KMS-11 (cell line): ENCODE data around the gene MACC1.

Experiments
- H2AFZ ChIP-seq: fragments of 200-600 bp; sonication (generic); 2 replicates; pipeline ENCODE4 v1.6.1; 2016; ENCODE audit warnings: antibody characterized with exemption, mixed run types, low read depth
- H3K27ac ChIP-seq: fragments of 200-600 bp; sonication (generic); 2 replicates; pipeline ENCODE4 v1.6.1; 2016; ENCODE audit warnings: mild to moderate bottlenecking, mixed run types
- H3K27me3 ChIP-seq: fragments of 200-600 bp; sonication (generic); 2 replicates; pipeline ENCODE4 v1.6.1; 2017; ENCODE audit warnings: mild to moderate bottlenecking, low read depth, mixed run types, moderate library complexity; ENCODE audit not compliant: insufficient read depth
- H3K36me3 ChIP-seq: fragments of 200-600 bp; sonication (generic); 2 replicates; pipeline ENCODE4 v1.6.1; 2017; ENCODE audit warnings: mild to moderate bottlenecking, mixed run types; ENCODE audit not compliant: insufficient read depth
- H3K4me1 ChIP-seq: fragments of 200-600 bp; sonication (generic); 2 replicates; pipeline ENCODE4 v1.6.1; 2016; ENCODE audit warnings: mild to moderate bottlenecking, low read depth, mixed run types; ENCODE audit not compliant: poor library complexity, severe bottlenecking
- H3K4me2 ChIP-seq: fragments of 200-600 bp; sonication (generic); 2 replicates; pipeline ENCODE4 v1.7.0; 2016; ENCODE audit warnings: mild to moderate bottlenecking, mixed run types
- H3K4me3 ChIP-seq: fragments of 200-600 bp; sonication (generic); IDR thresholded peaks from 2 replicates; pipeline ENCODE4 v1.6.1; 2017; ENCODE audit warnings: low read depth, low read length, mixed read lengths; ENCODE audit not compliant: insufficient read depth
- H3K79me2 ChIP-seq: fragments of 200-600 bp; sonication (generic); 2 replicates; pipeline ENCODE4 v1.6.1; 2016; ENCODE audit warnings: low read depth, mixed run types; ENCODE audit not compliant: insufficient read depth
- H3K9ac ChIP-seq: fragments of 200-600 bp; sonication (generic); 2 replicates; pipeline ENCODE4 v1.6.1; 2016; ENCODE audit warnings: mild to moderate bottlenecking, mixed run types
- H4K20me1 ChIP-seq: fragments of 200-600 bp; sonication (generic); 2 replicates; pipeline ENCODE4 v1.6.1; 2016; ENCODE audit warnings: mild to moderate bottlenecking, mixed run types; ENCODE audit not compliant: insufficient read depth
- TF ChIP-seq, protein P1 (sequence below): fragments of 200-600 bp; sonication (generic); conservative IDR thresholded peaks from 2 replicates; pipeline ENCODE4 v1.6.1; 2017; ENCODE audit warnings: low read depth, mild to moderate bottlenecking, antibody characterized with exemption, low read length, moderate library complexity, mixed read lengths

The MACC1 gene

DNA sequence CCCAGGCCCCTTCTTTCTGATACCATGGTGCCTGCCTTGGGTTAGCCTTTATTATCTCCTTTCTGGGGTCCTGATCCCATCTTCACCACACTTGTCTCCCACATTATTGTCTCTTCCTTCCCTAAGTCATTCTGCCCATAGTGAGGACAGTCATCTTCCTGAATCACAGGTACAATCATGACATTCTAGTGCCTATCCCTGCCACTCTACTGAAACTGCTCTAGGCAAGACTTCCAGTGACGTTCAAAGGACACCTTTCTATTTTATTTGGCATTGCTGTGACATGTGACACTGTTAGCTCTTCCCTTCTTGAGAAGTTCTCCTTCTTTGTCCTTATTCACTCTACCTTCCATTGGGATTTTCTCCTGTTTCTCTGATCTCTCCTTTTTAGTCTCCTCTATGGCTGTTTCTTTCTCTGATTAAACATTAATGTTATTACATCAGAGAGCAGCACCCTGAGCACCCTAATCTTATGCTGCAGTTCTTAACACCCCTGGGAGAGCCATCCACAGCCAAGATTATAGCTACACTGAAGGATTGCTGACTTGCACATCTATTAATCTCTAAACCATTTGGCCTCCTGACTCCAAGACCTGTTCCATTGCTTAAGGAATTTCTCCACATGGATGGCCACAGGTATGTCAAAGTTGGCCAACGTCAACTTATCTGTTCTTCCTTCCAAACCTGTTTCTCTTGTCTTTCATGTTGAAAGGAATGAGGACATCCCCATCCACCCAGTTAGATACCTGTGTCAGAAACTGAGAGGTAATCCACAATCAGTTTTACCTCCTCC lies 10.9 kb downstream of the MACC1 start:
- peaks cover 18% of the 10 kb centered on the region for H3K4me1 ChIP-seq
- no peak overlapping the region for H3K9ac ChIP-seq
- H3K36me3 ChIP-seq = peaks cover 7% of the 10 kb centered on the region; the same call in 1 of the 2 replicates
- H3K79me2 ChIP-seq = peaks cover 41% of the 10 kb centered on the region; the same call in 1 of the 2 replicates
- TF ChIP-seq, protein P1, sequence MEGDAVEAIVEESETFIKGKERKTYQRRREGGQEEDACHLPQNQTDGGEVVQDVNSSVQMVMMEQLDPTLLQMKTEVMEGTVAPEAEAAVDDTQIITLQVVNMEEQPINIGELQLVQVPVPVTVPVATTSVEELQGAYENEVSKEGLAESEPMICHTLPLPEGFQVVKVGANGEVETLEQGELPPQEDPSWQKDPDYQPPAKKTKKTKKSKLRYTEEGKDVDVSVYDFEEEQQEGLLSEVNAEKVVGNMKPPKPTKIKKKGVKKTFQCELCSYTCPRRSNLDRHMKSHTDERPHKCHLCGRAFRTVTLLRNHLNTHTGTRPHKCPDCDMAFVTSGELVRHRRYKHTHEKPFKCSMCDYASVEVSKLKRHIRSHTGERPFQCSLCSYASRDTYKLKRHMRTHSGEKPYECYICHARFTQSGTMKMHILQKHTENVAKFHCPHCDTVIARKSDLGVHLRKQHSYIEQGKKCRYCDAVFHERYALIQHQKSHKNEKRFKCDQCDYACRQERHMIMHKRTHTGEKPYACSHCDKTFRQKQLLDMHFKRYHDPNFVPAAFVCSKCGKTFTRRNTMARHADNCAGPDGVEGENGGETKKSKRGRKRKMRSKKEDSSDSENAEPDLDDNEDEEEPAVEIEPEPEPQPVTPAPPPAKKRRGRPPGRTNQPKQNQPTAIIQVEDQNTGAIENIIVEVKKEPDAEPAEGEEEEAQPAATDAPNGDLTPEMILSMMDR = no peak
- no peaks in the 10 kb centered on the region for H4K20me1 ChIP-seq
- H3K4me3 ChIP-seq = no peak overlapping the region
- H3K27me3 ChIP-seq = no peaks in the 10 kb centered on the region
- no peak overlapping the region for H2AFZ ChIP-seq
- no peak overlapping the region for H3K4me2 ChIP-seq
- no peak overlapping the region for H3K27ac ChIP-seq

DNA sequence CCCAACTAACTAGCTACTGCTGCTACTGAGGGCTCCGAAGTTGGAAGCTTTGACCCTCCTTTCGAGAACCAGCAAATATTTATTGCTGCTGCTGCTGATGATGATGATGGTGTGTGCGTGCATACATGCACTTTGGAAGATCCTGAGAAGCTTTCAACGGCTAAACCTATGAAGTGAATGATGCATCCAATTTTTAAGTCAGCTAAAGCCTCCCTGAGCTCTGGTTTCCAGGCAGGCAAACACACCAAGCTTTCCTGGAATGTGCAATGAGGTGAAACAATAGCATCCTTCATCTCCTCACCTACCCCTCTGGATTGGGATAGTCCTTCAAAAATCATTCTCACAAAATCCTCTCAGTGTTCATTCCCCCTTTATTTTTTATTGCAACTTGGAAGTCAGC lies 13.9 kb downstream of the MACC1 start:
- Histone ChIP-seq H4K20me1 (no peaks in the 10 kb centered on the region), H2AFZ (no peak overlapping the region), H3K27me3 (no peaks in the 10 kb centered on the region), H3K4me1 (peaks cover 48% of the 10 kb centered on the region), H3K9ac (no peak overlapping the region), H3K79me2 (peaks cover 34% of the 10 kb centered on the region; the same call in 1 of the 2 replicates), H3K27ac (no peak overlapping the region), H3K4me2 (no peak overlapping the region), H3K4me3 (no peak overlapping the region), H3K36me3 (no peaks in the 10 kb centered on the region)
- TF ChIP-seq, protein P1 = no peak

DNA sequence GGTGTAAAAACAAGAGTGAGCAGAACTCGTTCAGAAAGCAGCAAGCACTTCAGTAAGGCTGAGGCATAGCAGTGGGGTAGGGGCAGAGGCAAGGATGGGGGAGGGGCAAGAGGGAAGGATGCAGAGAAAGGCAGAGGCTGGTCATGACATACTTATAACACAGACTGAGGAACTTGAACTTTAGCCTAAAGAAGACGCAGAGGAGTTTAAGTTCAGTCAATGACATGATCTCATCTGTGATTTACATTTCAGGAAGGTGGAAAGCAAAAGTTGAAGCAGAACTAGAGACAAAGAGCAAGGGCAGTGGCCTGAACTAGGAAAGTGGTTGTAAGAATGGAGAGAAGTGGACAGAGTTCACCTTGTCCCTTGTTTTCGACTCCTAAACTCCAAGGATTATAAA lies 15.8 kb downstream of the MACC1 start:
- Histone ChIP-seq H3K36me3 (no peaks in the 10 kb centered on the region), H3K27ac (0 out of 2 replicates have a peak overlapping the region, but pooled peaks have one; percentile 8), H3K9ac (no peak overlapping the region), H3K4me2 (peak overlapping the region; percentile 31; the same call in 1 of the 2 replicates), H3K79me2 (peaks cover 32% of the 10 kb centered on the region; the same call in 1 of the 2 replicates), H3K4me1 (peaks cover 62% of the 10 kb centered on the region), H3K4me3 (no peak overlapping the region), H3K27me3 (no peaks in the 10 kb centered on the region), H2AFZ (no peak overlapping the region), H4K20me1 (no peaks in the 10 kb centered on the region)
- TF ChIP-seq, protein P1 = no peak

DNA sequence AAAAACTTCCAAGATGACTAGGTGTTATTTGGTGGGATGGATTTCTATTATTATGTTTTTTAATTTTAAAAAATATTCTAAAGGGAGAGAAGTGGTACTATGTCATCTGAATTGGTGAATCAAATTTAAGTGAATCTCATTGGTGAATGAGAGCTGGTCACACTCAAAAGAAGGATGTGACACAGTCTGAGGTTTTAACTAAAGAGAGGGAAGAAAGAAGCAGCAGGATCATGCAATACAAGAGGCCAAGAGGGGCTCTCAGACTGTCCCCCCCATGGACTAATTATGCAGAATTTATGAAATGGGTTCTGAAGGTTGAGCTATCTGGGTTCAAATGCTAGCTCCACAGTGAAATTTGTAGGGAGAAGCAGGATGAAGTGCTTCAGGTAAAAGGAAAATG lies 16.2 kb downstream of the MACC1 start:
- H3K4me3 ChIP-seq = no peak overlapping the region
- peaks cover 62% of the 10 kb centered on the region for H3K4me1 ChIP-seq
- no peaks in the 10 kb centered on the region for H4K20me1 ChIP-seq
- no peaks in the 10 kb centered on the region for H3K36me3 ChIP-seq
- H3K4me2 ChIP-seq = peak overlapping the region; percentile 31; the same call in 1 of the 2 replicates
- H3K27ac ChIP-seq = 0 out of 2 replicates have a peak overlapping the region, but pooled peaks have one; percentile 8
- no peak overlapping the region for H2AFZ ChIP-seq
- H3K79me2 ChIP-seq = peaks cover 32% of the 10 kb centered on the region; the same call in 1 of the 2 replicates
- TF ChIP-seq, protein P1 = no peak
- H3K9ac ChIP-seq = no peak overlapping the region
- H3K27me3 ChIP-seq = no peaks in the 10 kb centered on the region
